Lower leg skin (tissue), 4 donors: ENCODE data around the gene SAP30L. TPM values are rescaled to one million over a fixed set of nuclear protein-coding genes. Genes with fewer than 3 reads are reported as not detected.

Experiments
- DNase-seq, 2 donors: peaks; one replicate each; pipeline ENCODE4 v3.0.0-alpha.2; 2019; ENCODE audit warnings: low spot score in 2 of 2
- H3K4me3 ChIP-seq: fragments of 200-600 bp; sonication (generic); 2 replicates; pipeline ENCODE4 v1.5.1; 2017; ENCODE audit warnings: mild to moderate bottlenecking, low read depth; ENCODE audit not compliant: poor library complexity, severe bottlenecking
- CTCF ChIP-seq, 3 donors: fragments of 450-650 bp; IDR thresholded peaks; one replicate each; pipeline ENCODE4 v1.5.1; 2016; ENCODE audit warnings: antibody characterized with exemption in 3 of 3, mild to moderate bottlenecking in 3 of 3, moderate library complexity in 2 of 3
- POLR2A ChIP-seq, 2 donors: fragments of 450-650 bp; IDR thresholded peaks; one replicate each; pipeline ENCODE4 v1.6.1; 2016 to 2017; ENCODE audit warnings: antibody characterized with exemption in 2 of 2, mild to moderate bottlenecking in 1 of 2, moderate library complexity in 1 of 2
- WGBS, 2 donors: methylation state at CpG; one replicate each; pipeline ENCODE4 v1.1.5; 2018; 5-methylcytosine and 5-hydroxymethylcytosine counted together
- intact Hi-C: fragments of 100-400 bp; cut with DNase I; formaldehyde crosslinking; loops from one replicate; pipeline ENCODE4 v1.15.0; 2023; ENCODE audit warnings: low total_unique reads
- total RNA-seq, 4 donors: library from RNA; depleted of rRNA; stranded (reverse); fragments of >200 nt; gene quantifications; one replicate each; pipeline ENCODE4 v1.1.0, GENCODE V29; 2016

SAP30L gene
- total RNA-seq, 4 donors from 2014 or later = 28.3 to 54.4 (median 39.9) TPM

- DNase-seq = no peak
- 88 to 93% methylated on average over 5 of the region's 5 CpGs for WGBS, 2 donors
- TF ChIP-seq CTCF (IDR thresholded peaks at IDR 0.05) = no peak
- no peak for TF ChIP-seq POLR2A (IDR thresholded peaks at IDR 0.05)
- no peak overlapping the region for H3K4me3 ChIP-seq
- intact Hi-C loops = no loop called here
Observed at GRCh38 chr5:154455585-154455984, 9.8 kb downstream of the SAP30L start.

GRCh38 chr5:154456540-154456939 lies 10.7 kb downstream of the SAP30L start:
- no peak for DNase-seq
- TF ChIP-seq POLR2A (IDR thresholded peaks at IDR 0.05) = no peak
- no peak for TF ChIP-seq CTCF (IDR thresholded peaks at IDR 0.05)
- no peak overlapping the region for H3K4me3 ChIP-seq
- intact Hi-C loops = no loop called here
- 82 to 88% methylated on average over 3 of the region's 3 CpGs for WGBS, 2 donors

DNA sequence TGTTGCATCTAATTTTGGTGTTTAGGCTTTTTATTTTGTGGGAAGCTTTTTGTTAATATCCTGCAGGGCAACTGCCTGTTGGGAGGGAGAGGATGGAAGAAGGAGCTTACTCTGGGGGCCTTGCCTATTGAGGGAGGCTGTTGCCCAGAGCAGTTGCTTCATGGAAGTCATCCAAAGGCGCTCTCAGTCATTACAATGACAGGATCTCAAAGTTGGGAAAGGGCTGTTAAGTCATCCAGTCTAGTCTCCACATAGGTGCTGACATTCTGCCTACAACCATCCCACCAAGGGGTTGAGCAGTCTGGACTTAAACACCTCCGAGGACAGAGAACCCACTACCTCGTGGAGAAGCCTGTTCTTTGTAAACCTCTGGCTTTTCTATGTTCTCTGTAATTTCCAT lies 13.2 kb downstream of the SAP30L start:
- H3K4me3 ChIP-seq = no peak overlapping the region
- no peak for TF ChIP-seq POLR2A (IDR thresholded peaks at IDR 0.05)
- no peak for TF ChIP-seq CTCF (IDR thresholded peaks at IDR 0.05)
- DNase-seq = no peak
- WGBS, 2 donors = 75 to 77% methylated on average over 3 of the region's 3 CpGs
- intact Hi-C loops = no loop called here

GRCh38 chr5:154460172-154460571 lies 14.4 kb downstream of the SAP30L start:
- no peak for TF ChIP-seq CTCF (IDR thresholded peaks at IDR 0.05)
- no peak for TF ChIP-seq POLR2A (IDR thresholded peaks at IDR 0.05)
- intact Hi-C loops = no loop called here

DNA sequence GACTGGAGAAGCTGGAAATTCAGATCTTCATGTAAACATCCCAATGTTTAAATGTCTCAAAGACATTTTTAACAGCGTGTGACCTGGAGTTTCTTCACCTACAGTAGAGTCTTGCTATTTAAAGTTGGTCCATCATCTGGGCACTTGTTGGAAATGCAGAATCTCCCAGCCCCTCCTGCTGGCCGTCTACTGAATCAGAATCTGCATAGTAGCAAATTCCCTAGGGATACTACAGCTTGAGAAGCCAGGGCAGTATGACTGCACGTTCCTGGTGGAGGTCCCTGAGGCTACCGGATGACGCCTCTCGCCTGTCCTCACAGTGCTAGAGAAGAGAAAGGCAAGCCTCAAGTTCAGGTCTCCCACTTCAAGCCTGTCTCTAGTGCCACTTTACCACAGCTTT lies 15.7 kb downstream of the SAP30L start:
- intact Hi-C loops = no loop called here
- DNase-seq = peak in 1 of 2 donors; percentile 60
- TF ChIP-seq CTCF (IDR thresholded peaks at IDR 0.05) (no peak), POLR2A (IDR thresholded peaks at IDR 0.05) (no peak)
- no peak overlapping the region for H3K4me3 ChIP-seq
- 67 to 71% methylated on average over 6 of the region's 6 CpGs for WGBS, 2 donors

More at GRCh38 chr5:154460172-154460571, 14.4 kb downstream of the SAP30L start:
- DNase-seq = no peak
- no peak overlapping the region for H3K4me3 ChIP-seq
- WGBS, 2 donors = 93 to 97% methylated on average over 4 of the region's 4 CpGs

DNA sequence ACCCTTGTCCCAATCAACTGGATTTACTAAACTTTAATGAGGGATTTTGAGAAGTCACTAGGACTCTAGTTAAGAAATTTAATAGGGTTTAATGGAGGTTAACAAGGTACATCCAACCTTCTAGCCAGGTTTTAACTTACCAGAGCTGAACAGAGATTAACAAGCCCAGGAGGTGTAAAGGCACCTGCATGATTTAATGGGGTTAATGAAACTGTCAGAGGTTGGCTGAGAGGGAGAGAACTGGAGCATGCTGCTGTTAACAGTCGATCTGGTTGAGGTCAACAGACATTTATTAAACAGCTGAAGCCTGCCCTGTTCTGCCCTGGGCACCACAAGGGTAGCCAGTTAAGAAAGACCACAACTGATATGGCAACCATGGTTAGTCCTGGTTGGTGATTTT lies 18.6 kb downstream of the SAP30L start:
- no peak overlapping the region for H3K4me3 ChIP-seq
- DNase-seq = no peak
- TF ChIP-seq CTCF (IDR thresholded peaks at IDR 0.05) (no peak), POLR2A (IDR thresholded peaks at IDR 0.05) (no peak)
- WGBS, 2 donors = 39 to 52% methylated on average over 1 of the region's 1 CpG
- intact Hi-C loops = no loop called here
